Neuronal stem cell (in vitro differentiated cells): ENCODE results near the gene MICAL2.

Experiments
- DNase-seq: peaks from one replicate; pipeline ENCODE4 v3.0.0-alpha.2; 2013; ENCODE audit warnings: low spot score
- H2AFZ ChIP-seq: one replicate; pipeline ENCODE4 v1.6.1; 2013; ENCODE audit warnings: mild to moderate bottlenecking, low read length, inconsistent platforms
- H2AK5ac ChIP-seq: 2 replicates; pipeline ENCODE4 v1.6.1; 2013; ENCODE audit warnings: low read depth, mild to moderate bottlenecking, inconsistent platforms, low read length, moderate library complexity, mixed read lengths
- H2BK120ac ChIP-seq: 2 replicates; pipeline ENCODE4 v1.6.1; 2013; ENCODE audit warnings: low read depth, mild to moderate bottlenecking, inconsistent platforms, low read length, moderate library complexity, mixed read lengths
- H2BK12ac ChIP-seq: one replicate; pipeline ENCODE4 v1.6.1; 2013; ENCODE audit warnings: low read length, inconsistent platforms
- H2BK15ac ChIP-seq: 2 replicates; pipeline ENCODE4 v1.6.1; 2013; ENCODE audit warnings: mild to moderate bottlenecking, low read length, inconsistent platforms, mixed read lengths
- H2BK5ac ChIP-seq: one replicate; pipeline ENCODE4 v1.6.1; 2013; ENCODE audit warnings: inconsistent platforms, mild to moderate bottlenecking, low read length, moderate library complexity
- H3K14ac ChIP-seq: one replicate; pipeline ENCODE4 v1.6.1; 2013; ENCODE audit warnings: low read length, inconsistent platforms
- H3K18ac ChIP-seq: 2 replicates; pipeline ENCODE4 v1.6.1; 2013; ENCODE audit warnings: low read length, inconsistent platforms
- H3K23ac ChIP-seq: 2 replicates; pipeline ENCODE4 v1.6.1; 2013; ENCODE audit warnings: low read depth, mild to moderate bottlenecking, mixed read lengths, low read length, inconsistent platforms; ENCODE audit not compliant: poor library complexity
- H3K27ac ChIP-seq: replicated peaks from 3 replicates; pipeline ENCODE4 v1.5.1; 2013; ENCODE audit warnings: low read length, inconsistent platforms
- H3K27me3 ChIP-seq, 3 experiments: 2 replicates each; pipeline ENCODE4 v1.6.1; 2013; ENCODE audit warnings: low read length in 3 of 3, mild to moderate bottlenecking in 2 of 3, inconsistent platforms in 1 of 3, low read depth in 1 of 3, mixed read lengths in 1 of 3, moderate library complexity in 1 of 3; ENCODE audit not compliant: control insufficient read depth in 3 of 3, insufficient read depth in 3 of 3
- H3K36me3 ChIP-seq, 2 donors: replicated peaks in 1 of 2; 2 replicates each; pipeline ENCODE4 v1.6.1; 2013; ENCODE audit warnings: low read length in 2 of 2; ENCODE audit not compliant: control insufficient read depth in 2 of 2, insufficient read depth in 2 of 2
- H3K4ac ChIP-seq: 2 replicates; pipeline ENCODE4 v1.6.1; 2013; ENCODE audit warnings: inconsistent platforms, mild to moderate bottlenecking, low read length, moderate library complexity
- H3K4me1 ChIP-seq, 2 donors: 1 replicate in 1 of 2; 2 replicates in 1 of 2; pipeline ENCODE4 v1.6.1; 2013; ENCODE audit warnings: low read length in 2 of 2, low read depth in 1 of 2; ENCODE audit not compliant: control insufficient read depth in 2 of 2, insufficient read depth in 1 of 2
- H3K4me2 ChIP-seq: one replicate; pipeline ENCODE4 v1.6.1; 2013; ENCODE audit warnings: mild to moderate bottlenecking, low read length, inconsistent platforms; ENCODE audit not compliant: insufficient read depth, poor library complexity, severe bottlenecking
- H3K4me3 ChIP-seq, 2 donors: 2 replicates each; pipeline ENCODE4 v1.5.1; 2013; ENCODE audit warnings: low read length in 2 of 2, mild to moderate bottlenecking in 2 of 2, inconsistent platforms in 1 of 2, moderate library complexity in 1 of 2
- H3K79me1 ChIP-seq: one replicate; pipeline ENCODE4 v1.6.1; 2013; ENCODE audit warnings: low read depth, mild to moderate bottlenecking, inconsistent platforms, low read length, moderate library complexity
- H3K9ac ChIP-seq: one replicate; pipeline ENCODE4 v1.6.1; 2013; ENCODE audit warnings: mild to moderate bottlenecking, low read depth, low read length, inconsistent platforms; ENCODE audit not compliant: poor library complexity
- H3K9me3 ChIP-seq, 2 donors: replicated peaks in 1 of 2; 2 replicates each; pipeline versions ENCODE3 to v1.6.1; 2013; ENCODE audit warnings: low read length in 2 of 2, mild to moderate bottlenecking in 2 of 2, inconsistent platforms in 1 of 2, low read depth in 1 of 2, mixed read lengths in 1 of 2, moderate library complexity in 1 of 2; ENCODE audit not compliant: control insufficient read depth in 2 of 2, insufficient read depth in 1 of 2
- H4K8ac ChIP-seq: one replicate; pipeline ENCODE4 v1.6.1; 2013; ENCODE audit warnings: low read depth, mild to moderate bottlenecking, inconsistent platforms, low read length, moderate library complexity
- H4K91ac ChIP-seq: one replicate; pipeline ENCODE4 v1.6.1; 2013; ENCODE audit warnings: low read length, low read depth, mild to moderate bottlenecking, inconsistent platforms; ENCODE audit not compliant: poor library complexity
- WGBS, 2 donors: extraction: QIAGEN DNeasy Blood & Tissue Kit; methylation state at CpG; one replicate each; pipeline ENCODE4 v1.1.7; 2013; ENCODE audit warnings: missing lambda C conversion rate in 2 of 2, mixed read lengths in 1 of 2; ENCODE audit not compliant: insufficient read length in 2 of 2, insufficient replicate concordance in 1 of 2; ENCODE audit errors: extremely low coverage in 2 of 2; 5-methylcytosine and 5-hydroxymethylcytosine counted together

Gene MICAL2

GRCh38 chr11:12235080-12235479, 124.7 kb downstream of the MICAL2 start:
- H3K36me3 ChIP-seq = no peaks in the 10 kb centered on the region
- WGBS, 2 donors = no CpG with 5 or more reads among the region's 6 CpGs
- no peak overlapping the region for H3K4me3 ChIP-seq
- no peak overlapping the region for H3K27ac ChIP-seq
- H2BK120ac ChIP-seq = no peak overlapping the region
- no peak overlapping the region for H2BK15ac ChIP-seq
- H3K4ac ChIP-seq = no peak overlapping the region
- no peak overlapping the region for H3K18ac ChIP-seq
- no peak overlapping the region for H2AK5ac ChIP-seq
- H3K9ac ChIP-seq = no peak overlapping the region
- no peak overlapping the region for H2BK12ac ChIP-seq
- no peak for DNase-seq
- no peaks in the 10 kb centered on the region for H3K79me1 ChIP-seq
- no peak overlapping the region for H4K8ac ChIP-seq
- H3K14ac ChIP-seq = no peak overlapping the region
- H3K4me1 ChIP-seq = no peaks in the 10 kb centered on the region
- H3K4me2 ChIP-seq = no peak overlapping the region
- no peak overlapping the region for H2AFZ ChIP-seq
- no peaks in the 10 kb centered on the region for H3K27me3 ChIP-seq
- H2BK5ac ChIP-seq = no peak overlapping the region
- no peak overlapping the region for H4K91ac ChIP-seq
- H3K23ac ChIP-seq = no peak overlapping the region
- no peaks in the 10 kb centered on the region for H3K9me3 ChIP-seq

- no peak overlapping the region for H3K4me3 ChIP-seq
- no peak overlapping the region for H3K9ac ChIP-seq
- no peak overlapping the region for H2AFZ ChIP-seq
- no peak overlapping the region for H3K27ac ChIP-seq
- no peaks in the 10 kb centered on the region for H3K79me1 ChIP-seq
- WGBS, 2 donors = no CpG with 5 or more reads among the region's 3 CpGs
- no peak overlapping the region for H3K14ac ChIP-seq
- no peak overlapping the region for H2AK5ac ChIP-seq
- H4K91ac ChIP-seq = no peak overlapping the region
- H3K18ac ChIP-seq = no peak overlapping the region
- H2BK120ac ChIP-seq = no peak overlapping the region
- no peak overlapping the region for H2BK15ac ChIP-seq
- no peak overlapping the region for H2BK12ac ChIP-seq
- DNase-seq = no peak
- H3K9me3 ChIP-seq = no peaks in the 10 kb centered on the region
- no peak overlapping the region for H3K23ac ChIP-seq
- no peaks in the 10 kb centered on the region for H3K36me3 ChIP-seq
- H3K4me2 ChIP-seq = no peak overlapping the region
- no peaks in the 10 kb centered on the region for H3K4me1 ChIP-seq
- H3K27me3 ChIP-seq = no peaks in the 10 kb centered on the region
- H2BK5ac ChIP-seq = no peak overlapping the region
- H4K8ac ChIP-seq = no peak overlapping the region
- no peak overlapping the region for H3K4ac ChIP-seq
Measured at GRCh38 chr11:12235553-12235946, 125.2 kb downstream of the MICAL2 start.

DNA sequence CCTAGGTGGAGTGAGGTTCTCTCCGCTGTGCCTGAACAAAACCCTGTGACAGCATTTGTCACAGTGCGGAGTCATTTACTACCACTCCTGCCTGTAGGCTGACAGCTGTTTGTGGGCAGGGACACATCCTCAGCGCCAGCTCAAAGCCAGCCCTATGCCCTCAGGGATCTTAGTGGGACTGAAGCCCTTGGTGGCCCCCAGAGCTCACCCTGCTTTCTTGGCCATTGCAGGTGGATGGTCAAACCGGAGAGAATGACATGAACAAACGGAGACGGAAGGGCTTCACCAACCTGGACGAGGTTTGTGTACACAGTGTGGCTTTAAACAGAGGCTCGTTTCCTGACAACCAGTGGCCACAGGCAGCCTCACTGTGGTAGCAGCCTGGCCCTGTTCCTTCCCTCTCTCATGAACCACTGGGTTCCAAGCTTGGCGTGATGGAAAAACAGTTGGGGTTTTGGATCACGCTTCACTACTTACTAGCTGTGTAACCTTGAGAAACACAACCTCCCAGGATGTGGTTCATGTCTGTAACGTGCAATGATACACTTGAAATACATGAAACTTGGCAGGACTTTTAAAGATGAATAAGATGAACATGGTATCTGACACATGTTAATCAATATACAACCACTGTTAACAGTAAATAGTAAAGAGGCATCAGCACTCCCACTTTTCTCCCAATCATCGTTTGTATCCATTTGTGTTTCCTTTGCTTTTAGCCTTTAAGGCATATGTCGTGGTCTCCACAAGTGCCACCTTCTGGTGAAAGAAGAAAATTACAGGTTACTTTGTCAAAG, 125.8 kb downstream of the MICAL2 start:
- Histone ChIP-seq H3K4me3 (no peak overlapping the region), H3K36me3 (no peaks in the 10 kb centered on the region), H3K4ac (no peak overlapping the region), H3K79me1 (no peaks in the 10 kb centered on the region), H2BK120ac (no peak overlapping the region), H4K91ac (no peak overlapping the region), H3K18ac (no peak overlapping the region), H2BK12ac (no peak overlapping the region), H2BK5ac (no peak overlapping the region), H3K27ac (no peak overlapping the region), H3K27me3 (no peaks in the 10 kb centered on the region), H2AK5ac (no peak overlapping the region), H2BK15ac (no peak overlapping the region), H4K8ac (no peak overlapping the region), H3K9me3 (no peaks in the 10 kb centered on the region), H2AFZ (no peak overlapping the region), H3K14ac (no peak overlapping the region), H3K9ac (no peak overlapping the region), H3K23ac (no peak overlapping the region), H3K4me2 (no peak overlapping the region), H3K4me1 (no peaks in the 10 kb centered on the region)
- WGBS, 2 donors = no CpG with 5 or more reads among the region's 13 CpGs
- peak; percentile 39 for DNase-seq

DNA sequence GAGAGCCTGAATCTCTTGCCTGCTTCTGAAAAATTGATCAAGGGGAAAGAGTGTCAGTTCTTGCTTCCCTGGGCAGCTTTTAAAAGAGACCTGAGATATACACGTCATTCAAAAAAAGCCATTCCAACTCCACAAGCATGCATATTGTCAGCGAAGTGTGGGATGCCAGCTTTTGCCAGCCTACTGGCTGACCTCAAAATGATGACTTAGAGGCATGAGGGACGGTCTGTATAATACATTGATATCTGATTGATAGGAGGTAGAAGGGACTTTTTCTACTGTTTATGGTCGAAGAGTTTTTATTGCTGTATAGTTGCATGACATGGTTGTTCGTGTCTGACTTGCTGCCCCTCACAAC, 126.3 kb downstream of the MICAL2 start:
- Histone ChIP-seq H3K4ac (no peak overlapping the region), H3K14ac (no peak overlapping the region), H3K79me1 (no peaks in the 10 kb centered on the region), H3K27me3 (no peaks in the 10 kb centered on the region), H2BK12ac (no peak overlapping the region), H4K91ac (no peak overlapping the region), H3K4me2 (no peak overlapping the region), H3K9me3 (no peaks in the 10 kb centered on the region), H3K23ac (no peak overlapping the region), H2BK120ac (no peak overlapping the region), H3K36me3 (no peaks in the 10 kb centered on the region), H3K4me1 (no peaks in the 10 kb centered on the region), H4K8ac (no peak overlapping the region), H3K9ac (no peak overlapping the region), H3K27ac (no peak overlapping the region), H2BK5ac (no peak overlapping the region), H2AK5ac (no peak overlapping the region), H2BK15ac (no peak overlapping the region), H2AFZ (no peak overlapping the region), H3K18ac (no peak overlapping the region), H3K4me3 (no peak overlapping the region)
- DNase-seq = no peak
- no CpG with 5 or more reads among the region's 5 CpGs for WGBS, 2 donors
